B cell (primary cell): ENCODE data around the gene SFXN5. TPM values are rescaled to one million over a fixed set of nuclear protein-coding genes. Genes with fewer than 3 reads are reported as not detected.

Experiments
- ATAC-seq: fragments of 200-7000 bp; cut with Tn5 transposase; one replicate; pipeline ENCODE4 v1.10.0; 2021; ENCODE audit warnings: low read depth, mild to moderate bottlenecking, moderate number of reproducible peaks, moderate library complexity
- CTCF ChIA-PET: fragments of 350-600 bp; sonication (Branson Sonifier 250); formaldehyde crosslinking; loops from one replicate; lab custom pipeline; 2021; ENCODE audit warnings: antibody characterized with exemption, inconsistent platforms; lab: Charles Lee
- POLR2A ChIA-PET: fragments of 350-600 bp; sonication (Branson Sonifier 250); formaldehyde crosslinking; loops from one replicate; lab custom pipeline; 2021; ENCODE audit warnings: antibody characterized with exemption; lab: Charles Lee
- DNase-seq: peaks from one replicate; pipeline ENCODE4 v3.0.0; 2013
- H2AFZ ChIP-seq: 2 replicates; pipeline ENCODE4 v1.6.1; 2012; ENCODE audit warnings: mild to moderate bottlenecking, low read depth, low read length; ENCODE audit not compliant: insufficient read depth, poor library complexity, severe bottlenecking
- H3K27ac ChIP-seq, 2 donors: 1 replicate in 1 of 2; 2 replicates in 1 of 2; pipeline ENCODE4 v1.5.1; 2012 to 2013; ENCODE audit warnings: low read length in 2 of 2, mild to moderate bottlenecking in 2 of 2, moderate library complexity in 1 of 2
- H3K27me3 ChIP-seq, 4 experiments: fragments of 200-600 bp in 1 of 4; sonication (generic) in 1 of 4; replicated peaks in 1 of 4; 1 replicate in 2 of 4; 2 replicates in 2 of 4; pipeline versions ENCODE4 v1.6.1 to v1.7.0; 2013 to 2016; ENCODE audit warnings: low read length in 3 of 4, mild to moderate bottlenecking in 2 of 4, mixed read lengths in 1 of 4, moderate library complexity in 1 of 4; ENCODE audit not compliant: insufficient read depth in 4 of 4, control insufficient read depth in 3 of 4; ENCODE audit errors: control extremely low read depth in 1 of 4
- H3K36me3 ChIP-seq, 2 experiments: replicated peaks in 1 of 2; 1 replicate in 1 of 2; 2 replicates in 1 of 2; pipeline versions ENCODE4 v1.6.1 to v1.7.1; 2013; ENCODE audit warnings: low read length in 1 of 2; ENCODE audit not compliant: insufficient read depth in 2 of 2, control insufficient read depth in 1 of 2; ENCODE audit errors: control extremely low read depth in 1 of 2, extremely low read depth in 1 of 2
- H3K4me1 ChIP-seq, 2 donors: fragments of 200-600 bp in 1 of 2; sonication (generic) in 1 of 2; 1 replicate in 1 of 2; 2 replicates in 1 of 2; pipeline versions ENCODE4 v1.5.1 to v1.6.1; 2013 to 2017; ENCODE audit warnings: low read length in 2 of 2; ENCODE audit not compliant: control insufficient read depth in 2 of 2, insufficient read depth in 2 of 2
- H3K4me2 ChIP-seq: replicated peaks from 2 replicates; pipeline ENCODE3; 2012; ENCODE audit warnings: mild to moderate bottlenecking, low read depth, low read length; ENCODE audit not compliant: poor library complexity, severe bottlenecking
- H3K4me3 ChIP-seq, 5 experiments: fragments of 200-600 bp in 1 of 5; sonication (generic) in 1 of 5; 1 replicate in 3 of 5; 2 replicates in 2 of 5; pipeline versions ENCODE4 v1.5.1 to v1.7.0; 2011 to 2016; ENCODE audit warnings: low read length in 4 of 5, mild to moderate bottlenecking in 4 of 5, low read depth in 2 of 5, control low read depth in 1 of 5, moderate library complexity in 1 of 5; ENCODE audit not compliant: insufficient read depth in 1 of 5; ENCODE audit errors: control extremely low read depth in 1 of 5, extremely low read depth in 1 of 5
- H3K79me2 ChIP-seq: fragments of 200-600 bp; sonication (generic); one replicate; pipeline ENCODE4 v1.6.0; 2016; ENCODE audit warnings: low read length; ENCODE audit not compliant: control insufficient read depth, insufficient read depth
- H3K9ac ChIP-seq: fragments of 200-600 bp; sonication (generic); 2 replicates; pipeline ENCODE4 v1.6.1; 2017; ENCODE audit warnings: mild to moderate bottlenecking, low read length, moderate library complexity
- H3K9me3 ChIP-seq, 3 donors: one replicate each; pipeline versions ENCODE4 v1.6.1 to v1.7.1; 2013; ENCODE audit warnings: low read length in 2 of 3; ENCODE audit not compliant: control insufficient read depth in 2 of 3, insufficient read depth in 1 of 3; ENCODE audit errors: control extremely low read depth in 1 of 3
- H4K20me1 ChIP-seq: 2 replicates; pipeline ENCODE4 v1.6.0; 2012; ENCODE audit warnings: mild to moderate bottlenecking, low read length; ENCODE audit not compliant: insufficient read depth, control insufficient read depth, poor library complexity, severe bottlenecking
- H3K27ac Mint-ChIP-seq: one replicate; pipeline ENCODE4 v1.8.0; 2021; ENCODE audit warnings: mixed read lengths
- H3K27me3 Mint-ChIP-seq: one replicate; pipeline ENCODE4 v1.8.0; 2021; ENCODE audit warnings: mixed read lengths
- H3K4me1 Mint-ChIP-seq: one replicate; pipeline ENCODE4 v1.8.0; 2021; ENCODE audit warnings: mixed read lengths
- H3K4me3 Mint-ChIP-seq: one replicate; pipeline ENCODE4 v1.8.0; 2021; ENCODE audit warnings: mixed read lengths
- H3K9me3 Mint-ChIP-seq: one replicate; pipeline ENCODE4 v1.8.0; 2022; ENCODE audit warnings: mixed read lengths; ENCODE audit not compliant: insufficient read depth
- EZH2 ChIP-seq: IDR thresholded peaks from 2 replicates; pipeline ENCODE4 v1.6.1; 2012; ENCODE audit warnings: borderline replicate concordance, low read depth, mild to moderate bottlenecking, moderate library complexity, low read length; ENCODE audit not compliant: insufficient read depth, poor library complexity, severe bottlenecking
- WGBS: methylation state at CpG from one replicate; pipeline ENCODE4 v1.1.5; 2013; ENCODE audit warnings: missing lambda C conversion rate; ENCODE audit not compliant: insufficient coverage; 5-methylcytosine and 5-hydroxymethylcytosine counted together
- intact Hi-C: fragments of 100-400 bp; cut with micrococcal nuclease; formaldehyde crosslinking; loops from one replicate; pipeline ENCODE4 v1.10.0; 2022
- polyA plus RNA-seq: library from polyadenylated mRNA; depleted of rRNA; stranded (reverse); fragments of >200 nt; gene quantifications from 2 replicates; pipeline ENCODE4 v1.2.3, GENCODE V29; 2012
- total RNA-seq, 2 donors: library from RNA; stranded (reverse); fragments of 120-200 nt in 1 of 2; gene quantifications; 1 replicate in 1 of 2; 2 replicates in 1 of 2; pipeline versions ENCODE4 v1.2.3 to v1.2.4, GENCODE V29; 2013 to 2022
- TF ChIP-seq, protein P1 (sequence below): fragments of 200-600 bp; IDR thresholded peaks from one replicate; pipeline ENCODE4 v1.8.0; 2022; ENCODE audit warnings: antibody characterized with exemption, mild to moderate bottlenecking

The SFXN5 gene
- total and polyA plus RNA-seq, 2 donors (not counting 1 experiment from before 2014, with no cell fraction given), result 8.0 to 16.9 TPM

DNA sequence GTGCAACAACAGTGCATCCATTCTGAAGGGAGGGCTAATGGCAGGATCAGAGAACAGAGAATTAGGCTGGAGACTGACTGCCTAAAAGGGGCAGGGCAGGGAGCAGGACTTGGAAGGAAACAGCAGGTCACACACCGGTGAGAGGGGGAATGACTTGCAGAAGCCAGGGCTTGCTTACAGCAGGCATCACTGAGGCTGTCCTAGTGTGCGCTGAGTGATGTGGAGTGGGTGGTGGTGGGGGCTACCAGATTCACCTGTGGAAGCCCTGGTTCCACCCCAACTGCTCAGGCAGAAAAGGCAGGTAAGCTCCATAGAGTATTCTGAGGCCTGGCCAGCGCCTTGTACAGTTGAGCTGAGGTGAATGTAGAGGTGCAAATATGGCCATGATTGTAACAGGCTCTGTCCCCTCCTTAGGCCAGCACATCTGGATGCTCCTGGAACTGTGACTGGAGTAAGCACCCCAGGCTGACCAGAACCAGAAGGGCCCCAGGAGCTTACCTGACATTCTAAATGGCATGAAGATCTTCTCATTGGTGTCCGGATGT, 49.4 kb downstream of the SFXN5 start:
- 100% methylated on average over 3 of the region's 4 CpGs for WGBS
- Mint-ChIP-seq H3K4me1 (no peaks in the 10 kb centered on the region), H3K4me3 (no peak overlapping the region), H3K9me3 (no peaks in the 10 kb centered on the region), H3K27me3 (no peaks in the 10 kb centered on the region), H3K27ac (no peak overlapping the region)
- H3K79me2 ChIP-seq, result no peaks in the 10 kb centered on the region
- H3K27ac ChIP-seq, result no peak overlapping the region
- H3K4me2 ChIP-seq, result no peak overlapping the region
- TF ChIP-seq EZH2, result no peak
- TF ChIP-seq, protein P1, sequence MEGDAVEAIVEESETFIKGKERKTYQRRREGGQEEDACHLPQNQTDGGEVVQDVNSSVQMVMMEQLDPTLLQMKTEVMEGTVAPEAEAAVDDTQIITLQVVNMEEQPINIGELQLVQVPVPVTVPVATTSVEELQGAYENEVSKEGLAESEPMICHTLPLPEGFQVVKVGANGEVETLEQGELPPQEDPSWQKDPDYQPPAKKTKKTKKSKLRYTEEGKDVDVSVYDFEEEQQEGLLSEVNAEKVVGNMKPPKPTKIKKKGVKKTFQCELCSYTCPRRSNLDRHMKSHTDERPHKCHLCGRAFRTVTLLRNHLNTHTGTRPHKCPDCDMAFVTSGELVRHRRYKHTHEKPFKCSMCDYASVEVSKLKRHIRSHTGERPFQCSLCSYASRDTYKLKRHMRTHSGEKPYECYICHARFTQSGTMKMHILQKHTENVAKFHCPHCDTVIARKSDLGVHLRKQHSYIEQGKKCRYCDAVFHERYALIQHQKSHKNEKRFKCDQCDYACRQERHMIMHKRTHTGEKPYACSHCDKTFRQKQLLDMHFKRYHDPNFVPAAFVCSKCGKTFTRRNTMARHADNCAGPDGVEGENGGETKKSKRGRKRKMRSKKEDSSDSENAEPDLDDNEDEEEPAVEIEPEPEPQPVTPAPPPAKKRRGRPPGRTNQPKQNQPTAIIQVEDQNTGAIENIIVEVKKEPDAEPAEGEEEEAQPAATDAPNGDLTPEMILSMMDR, result no peak
- no peak overlapping the region for H3K9ac ChIP-seq
- ChIA-PET POLR2A (no interaction called here), CTCF (interaction anchor here (1.5 kb wide), 1 partner anchor 30 kb away, joined by 3 read pairs; no protein-coding TSS in a partner anchor)
- H2AFZ ChIP-seq, result no peak overlapping the region
- ATAC-seq, result no peak
- H3K9me3 ChIP-seq, result no peaks in the 10 kb centered on the region
- H3K4me1 ChIP-seq, result no peaks in the 10 kb centered on the region
- peaks cover 0 to 4% of the 10 kb centered on the region in 2 experiments for H3K36me3 ChIP-seq
- no peak overlapping the region for H3K4me3 ChIP-seq
- H3K27me3 ChIP-seq, result no peaks in the 10 kb centered on the region
- intact Hi-C loops, result no loop called here
- no peaks in the 10 kb centered on the region for H4K20me1 ChIP-seq
- no peak for DNase-seq

DNA sequence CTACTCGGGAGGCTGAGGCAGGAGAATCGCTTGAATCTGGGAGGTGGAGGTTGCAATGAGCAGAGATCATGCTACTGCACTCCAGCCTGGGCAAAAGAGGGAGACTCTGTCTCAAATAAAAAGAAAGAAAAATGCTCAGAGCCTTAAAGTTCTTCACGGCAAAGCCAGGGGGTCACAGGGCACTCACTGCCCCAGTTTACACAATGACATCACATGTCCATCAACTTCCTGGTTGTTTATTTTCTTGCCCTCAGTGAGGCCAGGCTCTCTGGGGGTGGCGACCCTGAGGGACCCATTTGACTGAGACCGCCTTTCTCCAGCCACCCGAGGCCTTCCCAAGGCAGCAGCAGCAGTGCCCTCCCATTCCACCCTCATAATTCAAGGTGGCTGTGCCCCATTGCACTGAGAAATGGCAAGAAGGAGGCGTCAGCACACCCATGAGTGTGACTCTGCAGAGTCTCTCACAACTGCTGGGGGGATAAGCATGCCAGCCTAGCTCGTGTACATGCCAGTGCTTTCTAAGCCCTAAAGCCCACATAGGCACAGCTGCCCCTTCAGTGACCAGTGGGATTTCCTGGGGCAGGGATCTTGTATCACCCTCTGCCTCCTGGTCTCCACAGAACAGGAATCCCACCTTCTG, 50.0 kb downstream of the SFXN5 start:
- Histone ChIP-seq H3K4me2 (no peak overlapping the region), H3K9ac (no peak overlapping the region), H2AFZ (no peak overlapping the region), H3K36me3 (peaks cover 0 to 4% of the 10 kb centered on the region in 2 experiments), H3K4me1 (no peaks in the 10 kb centered on the region), H3K79me2 (no peaks in the 10 kb centered on the region), H3K4me3 (no peak overlapping the region), H3K27ac (no peak overlapping the region), H3K27me3 (no peaks in the 10 kb centered on the region), H4K20me1 (no peaks in the 10 kb centered on the region), H3K9me3 (no peaks in the 10 kb centered on the region)
- Mint-ChIP-seq H3K4me3 (no peak overlapping the region), H3K27ac (no peak overlapping the region), H3K27me3 (no peaks in the 10 kb centered on the region), H3K9me3 (no peaks in the 10 kb centered on the region), H3K4me1 (no peaks in the 10 kb centered on the region)
- 98% methylated on average over 5 of the region's 8 CpGs for WGBS
- DNase-seq (no peak), ATAC-seq (no peak)
- ChIA-PET POLR2A (no interaction called here), CTCF (interaction anchor here (1.5 kb wide), 1 partner anchor 30 kb away, joined by 3 read pairs; no protein-coding TSS in a partner anchor)
- intact Hi-C loops, result no loop called here
- TF ChIP-seq, protein P1, result no peak
- TF ChIP-seq EZH2, result no peak
